Glomerular visceral epithelial cell (primary cell): ENCODE data around the gene ZNF583.

Source experiments
- DNase-seq: peaks from one replicate; pipeline ENCODE4 v3.0.0-alpha.2; 2016; ENCODE audit errors: extremely low spot score

The ZNF583 gene

GRCh38 chr19:56474308-56474707 lies 70.2 kb downstream of the ZNF583 start:
- DNase-seq = no peak

- DNase-seq = no peak
Observed at GRCh38 chr19:56476093-56476492, 72.0 kb downstream of the ZNF583 start.
